Parathyroid adenoma (tissue), 2 donors: ENCODE results near the gene SIX1.

Experiments
- H2AFZ ChIP-seq: fragments of 300-600 bp; sonication (generic); one replicate; pipeline ENCODE4 v1.7.0; 2017; ENCODE audit warnings: antibody characterized with exemption, mild to moderate bottlenecking
- H3K27ac ChIP-seq: fragments of 300-600 bp; sonication (generic); one replicate; pipeline ENCODE4 v1.7.0; 2017
- H3K27me3 ChIP-seq: fragments of 300-600 bp; sonication (generic); one replicate; pipeline ENCODE4 v1.7.0; 2017; ENCODE audit warnings: low read length; ENCODE audit not compliant: control insufficient read depth, insufficient read depth
- H3K36me3 ChIP-seq: fragments of 300-600 bp; sonication (generic); one replicate; pipeline ENCODE4 v1.7.0; 2017; ENCODE audit warnings: low read length; ENCODE audit not compliant: control insufficient read depth, insufficient read depth
- H3K4me1 ChIP-seq: fragments of 300-600 bp; sonication (generic); one replicate; pipeline ENCODE4 v1.7.0; 2017; ENCODE audit warnings: control low read depth
- H3K4me2 ChIP-seq: fragments of 300-600 bp; sonication (generic); one replicate; pipeline ENCODE4 v1.7.0; 2017; ENCODE audit warnings: low read length
- H3K4me3 ChIP-seq: fragments of 300-600 bp; sonication (generic); one replicate; pipeline ENCODE4 v1.7.0; 2017; ENCODE audit warnings: low read depth, low read length
- H3K79me2 ChIP-seq: fragments of 300-600 bp; sonication (generic); one replicate; pipeline ENCODE4 v1.7.0; 2017; ENCODE audit warnings: control low read depth
- H3K9ac ChIP-seq: fragments of 300-600 bp; sonication (generic); one replicate; pipeline ENCODE4 v1.7.0; 2017; ENCODE audit warnings: mild to moderate bottlenecking
- H3K9me3 ChIP-seq: fragments of 300-600 bp; sonication (generic); one replicate; pipeline ENCODE4 v1.7.0; 2017; ENCODE audit warnings: low read length; ENCODE audit not compliant: control insufficient read depth
- CTCF ChIP-seq: fragments of 300-600 bp; sonication (generic); IDR thresholded peaks from one replicate; pipeline ENCODE4 v1.7.0; 2017; ENCODE audit warnings: antibody characterized with exemption, mild to moderate bottlenecking
- donor health status: primary hyperparathyroidism.

The SIX1 gene

GRCh38 chr14:60622917-60623257 lies 26.4 kb downstream of the SIX1 start:
- Histone ChIP-seq H3K79me2 (peaks cover 46% of the 10 kb centered on the region), H3K27ac (no peak overlapping the region), H3K9me3 (no peaks in the 10 kb centered on the region), H2AFZ (no peak overlapping the region), H3K9ac (no peak overlapping the region), H3K4me1 (peaks cover 6% of the 10 kb centered on the region), H3K4me3 (no peak overlapping the region), H3K4me2 (no peak overlapping the region), H3K36me3 (no peaks in the 10 kb centered on the region), H3K27me3 (no peaks in the 10 kb centered on the region)
- TF ChIP-seq CTCF: no peak

- no peaks in the 10 kb centered on the region for H3K36me3 ChIP-seq
- peaks cover 40% of the 10 kb centered on the region for H3K79me2 ChIP-seq
- no peaks in the 10 kb centered on the region for H3K9me3 ChIP-seq
- no peaks in the 10 kb centered on the region for H3K27me3 ChIP-seq
- no peak overlapping the region for H3K4me3 ChIP-seq
- no peak overlapping the region for H3K9ac ChIP-seq
- H2AFZ ChIP-seq: no peak overlapping the region
- TF ChIP-seq CTCF: no peak
- peak overlapping the region; percentile 11 for H3K4me2 ChIP-seq
- H3K4me1 ChIP-seq: peaks cover 7% of the 10 kb centered on the region
- no peak overlapping the region for H3K27ac ChIP-seq
These were observed 26.9 kb downstream of the SIX1 start for GRCh38 chr14:60622210-60622916.

- Histone ChIP-seq H2AFZ (no peak overlapping the region), H3K27ac (no peak overlapping the region), H3K4me2 (peak overlapping the region; percentile 11), H3K36me3 (no peaks in the 10 kb centered on the region), H3K9ac (no peak overlapping the region), H3K9me3 (no peaks in the 10 kb centered on the region), H3K4me1 (peaks cover 13% of the 10 kb centered on the region), H3K79me2 (peaks cover 30% of the 10 kb centered on the region), H3K27me3 (no peaks in the 10 kb centered on the region), H3K4me3 (peak overlapping the region; percentile 18)
- TF ChIP-seq CTCF: no peak
These were observed 27.9 kb downstream of the SIX1 start for GRCh38 chr14:60621386-60621785.

GRCh38 chr14:60618241-60618640 lies 31.0 kb downstream of the SIX1 start:
- no peak overlapping the region for H3K4me2 ChIP-seq
- no peak overlapping the region for H2AFZ ChIP-seq
- no peaks in the 10 kb centered on the region for H3K27me3 ChIP-seq
- no peaks in the 10 kb centered on the region for H3K9me3 ChIP-seq
- no peak for TF ChIP-seq CTCF
- no peaks in the 10 kb centered on the region for H3K36me3 ChIP-seq
- H3K27ac ChIP-seq: no peak overlapping the region
- no peak overlapping the region for H3K9ac ChIP-seq
- H3K4me1 ChIP-seq: peaks cover 15% of the 10 kb centered on the region
- no peak overlapping the region for H3K4me3 ChIP-seq
- H3K79me2 ChIP-seq: peaks cover 15% of the 10 kb centered on the region

GRCh38 chr14:60616461-60616959 lies 32.8 kb downstream of the SIX1 start:
- H3K27ac ChIP-seq: peak overlapping the region; percentile 58
- H3K79me2 ChIP-seq: peaks cover 14% of the 10 kb centered on the region
- no peak for TF ChIP-seq CTCF
- H2AFZ ChIP-seq: peak overlapping the region; percentile 65
- H3K4me2 ChIP-seq: no peak overlapping the region
- H3K9me3 ChIP-seq: no peaks in the 10 kb centered on the region
- H3K4me3 ChIP-seq: no peak overlapping the region
- no peaks in the 10 kb centered on the region for H3K36me3 ChIP-seq
- H3K27me3 ChIP-seq: no peaks in the 10 kb centered on the region
- H3K9ac ChIP-seq: no peak overlapping the region
- H3K4me1 ChIP-seq: peaks cover 12% of the 10 kb centered on the region
